SH-SY5Y (cell line): ENCODE measurements around the gene LINC01488.

Source experiments
- GATA2 ChIP-seq: IDR thresholded peaks from 2 replicates; pipeline ENCODE4 v1.6.1; 2011; ENCODE audit warnings: mild to moderate bottlenecking, low read depth, low read length
- GATA3 ChIP-seq: IDR thresholded peaks from 2 replicates; pipeline ENCODE4 v1.6.1; 2011; ENCODE audit warnings: low read depth, mild to moderate bottlenecking, low read length, moderate library complexity

DNA sequence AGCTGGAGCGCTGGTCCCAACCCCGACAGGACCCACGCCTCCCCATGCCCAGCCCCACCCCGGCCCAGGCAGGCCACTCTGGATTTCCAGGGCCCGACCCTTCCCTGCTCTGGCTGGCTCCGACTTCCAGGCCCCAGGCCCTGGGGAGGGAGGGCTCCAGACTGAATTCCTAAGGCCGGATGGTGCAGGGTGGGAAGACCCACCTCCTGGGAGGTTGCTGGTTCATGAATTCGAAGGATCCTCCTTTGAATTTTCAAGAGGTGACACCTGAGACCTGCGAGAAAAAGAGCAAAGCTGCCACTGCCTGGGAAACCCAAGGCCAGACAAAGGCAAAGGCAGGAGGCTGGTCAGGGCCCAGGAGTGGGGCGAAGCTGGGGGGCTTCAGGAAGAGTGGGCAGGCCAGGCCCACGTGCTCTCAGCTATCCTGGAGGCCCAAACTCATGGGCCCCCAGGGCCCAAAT, 47.0 kb upstream of the LINC01488 start:
- TF ChIP-seq GATA3: no peak
- TF ChIP-seq GATA2: no peak
